Fibroblast of gingiva (primary cell): ENCODE measurements around the gene MAPK7.

Source experiments
- DNase-seq: peaks from one replicate; pipeline ENCODE4 v3.0.0-alpha.2; 2011; ENCODE audit warnings: low read depth

Gene MAPK7

GRCh38 chr17:19421219-19421618 lies 42.9 kb downstream of the MAPK7 start:
- no peak for DNase-seq

- peak; percentile 67 for DNase-seq
Measured at GRCh38 chr17:19421926-19422325, 43.6 kb downstream of the MAPK7 start.

GRCh38 chr17:19424934-19425868 lies 46.9 kb downstream of the MAPK7 start:
- peak; percentile 32 for DNase-seq

GRCh38 chr17:19426631-19427030 lies 48.3 kb downstream of the MAPK7 start:
- no peak for DNase-seq

- DNase-seq = no peak
Measured at GRCh38 chr17:19431691-19432090, 53.4 kb downstream of the MAPK7 start.
